Measurements from ENCODE around the gene ATP2B3.

DNA sequence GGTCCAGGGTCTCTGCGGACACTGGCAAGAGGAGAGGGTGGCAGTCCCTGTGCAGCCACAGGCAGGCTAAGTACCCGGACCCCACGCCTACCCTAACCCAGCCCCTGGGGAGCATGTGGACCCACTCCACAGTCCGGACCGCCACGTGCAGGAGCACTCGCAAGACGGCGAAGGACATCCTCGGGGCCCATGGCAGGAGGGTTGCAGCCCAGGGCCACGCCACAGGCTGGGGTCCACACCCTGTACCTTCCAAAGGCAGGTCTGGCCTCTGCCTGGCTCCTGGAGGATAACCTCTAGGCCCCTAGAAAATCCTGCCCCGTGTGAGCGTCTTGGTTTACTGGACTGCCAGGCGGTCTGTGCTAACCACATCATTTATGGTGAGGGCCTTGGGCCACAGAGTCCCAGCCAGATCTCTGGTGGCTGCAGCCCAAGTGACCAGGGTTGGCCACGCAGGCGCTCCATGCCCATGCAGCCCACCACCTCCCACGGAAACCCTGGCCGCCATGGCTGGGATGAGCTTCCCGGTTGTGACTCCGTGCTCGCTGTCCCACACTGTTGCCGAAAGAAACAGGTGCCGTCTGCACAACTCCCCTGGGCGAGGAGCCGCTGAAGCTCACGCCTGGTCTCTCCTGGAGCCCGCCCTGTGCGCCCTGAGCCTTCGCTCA is 71.5 kb downstream of the ATP2B3 start:
- TF ChIP-seq POLR2AphosphoS5 (IDR thresholded peaks at IDR 0.05; ENCODE audit: low read depth, low read length) (no peak), POLR2A (IDR thresholded peaks at IDR 0.05; ENCODE audit: low read depth, low read length) (no peak), TAF1 (IDR thresholded peaks at IDR 0.05; ENCODE audit: low read depth, low read length) (no peak), SPI1 (IDR thresholded peaks at IDR 0.05; ENCODE audit: low read depth, low read length) (no peak)
